IPS-15b (cell line): ENCODE data around the gene PLA2G6.

Source experiments
- H3K27me3 ChIP-seq: one replicate; pipeline ENCODE4 v1.6.1; 2013; ENCODE audit warnings: low read length; ENCODE audit not compliant: control insufficient read depth, insufficient read depth
- H3K36me3 ChIP-seq: one replicate; pipeline ENCODE4 v1.6.1; 2013; ENCODE audit warnings: low read length; ENCODE audit not compliant: control insufficient read depth, insufficient read depth
- H3K4me1 ChIP-seq: one replicate; pipeline ENCODE4 v1.6.1; 2013; ENCODE audit warnings: mild to moderate bottlenecking, low read length; ENCODE audit not compliant: control insufficient read depth, insufficient read depth
- H3K4me3 ChIP-seq: one replicate; pipeline ENCODE4 v1.5.1; 2013; ENCODE audit warnings: low read depth, low read length
- H3K9ac ChIP-seq: one replicate; pipeline ENCODE4 v1.6.1; 2013; ENCODE audit warnings: low read depth, mild to moderate bottlenecking, low read length
- H3K9me3 ChIP-seq: one replicate; pipeline ENCODE4 v1.6.1; 2013; ENCODE audit warnings: mild to moderate bottlenecking, low read length; ENCODE audit not compliant: control insufficient read depth, insufficient read depth

Gene PLA2G6

GRCh38 chr22:38199826-38200559 lies 18.4 kb upstream of the PLA2G6 start:
- Histone ChIP-seq H3K27me3 (peaks cover 28% of the 10 kb centered on the region), H3K4me1 (peaks cover 4% of the 10 kb centered on the region), H3K9ac (no peak overlapping the region), H3K4me3 (no peak overlapping the region), H3K9me3 (no peaks in the 10 kb centered on the region), H3K36me3 (no peaks in the 10 kb centered on the region)

DNA sequence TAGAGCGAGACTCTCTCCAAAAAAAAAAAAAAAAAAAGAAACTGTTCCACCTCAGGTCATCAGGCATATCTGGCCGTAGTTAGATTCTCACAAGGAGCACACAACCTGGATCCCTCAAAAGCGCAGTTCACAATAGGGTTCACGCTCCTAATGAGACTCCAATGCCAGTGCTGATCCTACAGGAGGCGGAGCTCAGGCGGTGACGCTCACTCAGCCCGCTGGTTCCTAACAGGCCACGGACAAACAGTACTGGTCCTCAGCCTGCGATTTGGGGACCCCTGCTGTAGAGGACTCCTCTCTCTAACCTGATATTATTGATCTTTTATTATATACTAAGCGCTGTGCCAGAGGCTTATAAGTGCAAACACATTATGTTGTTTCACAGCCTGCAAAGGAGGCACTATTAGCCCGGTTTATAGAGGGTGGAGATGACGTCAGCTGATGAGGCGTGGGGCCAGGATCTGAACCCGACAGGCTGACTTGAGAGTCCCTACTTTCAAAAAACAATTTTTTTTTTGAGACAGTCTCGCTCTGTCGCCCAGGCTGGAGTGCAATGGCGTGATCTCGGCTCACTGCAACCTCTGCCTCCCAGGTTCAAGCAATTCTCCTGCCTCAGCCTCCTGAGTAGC lies 15.3 kb upstream of the PLA2G6 start:
- Histone ChIP-seq H3K4me3 (no peak overlapping the region), H3K27me3 (peaks cover 28% of the 10 kb centered on the region), H3K36me3 (no peaks in the 10 kb centered on the region), H3K9me3 (no peaks in the 10 kb centered on the region), H3K4me1 (peaks cover 2% of the 10 kb centered on the region), H3K9ac (no peak overlapping the region)

GRCh38 chr22:38193580-38193979 lies 11.9 kb upstream of the PLA2G6 start:
- Histone ChIP-seq H3K36me3 (no peaks in the 10 kb centered on the region), H3K4me3 (no peak overlapping the region)

GRCh38 chr22:38192475-38192863 lies 10.8 kb upstream of the PLA2G6 start:
- H3K4me1 ChIP-seq, result no peaks in the 10 kb centered on the region
- H3K9me3 ChIP-seq, result no peaks in the 10 kb centered on the region
- H3K36me3 ChIP-seq, result no peaks in the 10 kb centered on the region
- H3K4me3 ChIP-seq, result no peak overlapping the region
- H3K27me3 ChIP-seq, result peaks cover 18% of the 10 kb centered on the region
- H3K9ac ChIP-seq, result no peak overlapping the region

More at GRCh38 chr22:38193580-38193979, 11.9 kb upstream of the PLA2G6 start:
- Histone ChIP-seq H3K9me3 (no peaks in the 10 kb centered on the region), H3K4me1 (no peaks in the 10 kb centered on the region), H3K27me3 (peaks cover 19% of the 10 kb centered on the region), H3K9ac (no peak overlapping the region)

DNA sequence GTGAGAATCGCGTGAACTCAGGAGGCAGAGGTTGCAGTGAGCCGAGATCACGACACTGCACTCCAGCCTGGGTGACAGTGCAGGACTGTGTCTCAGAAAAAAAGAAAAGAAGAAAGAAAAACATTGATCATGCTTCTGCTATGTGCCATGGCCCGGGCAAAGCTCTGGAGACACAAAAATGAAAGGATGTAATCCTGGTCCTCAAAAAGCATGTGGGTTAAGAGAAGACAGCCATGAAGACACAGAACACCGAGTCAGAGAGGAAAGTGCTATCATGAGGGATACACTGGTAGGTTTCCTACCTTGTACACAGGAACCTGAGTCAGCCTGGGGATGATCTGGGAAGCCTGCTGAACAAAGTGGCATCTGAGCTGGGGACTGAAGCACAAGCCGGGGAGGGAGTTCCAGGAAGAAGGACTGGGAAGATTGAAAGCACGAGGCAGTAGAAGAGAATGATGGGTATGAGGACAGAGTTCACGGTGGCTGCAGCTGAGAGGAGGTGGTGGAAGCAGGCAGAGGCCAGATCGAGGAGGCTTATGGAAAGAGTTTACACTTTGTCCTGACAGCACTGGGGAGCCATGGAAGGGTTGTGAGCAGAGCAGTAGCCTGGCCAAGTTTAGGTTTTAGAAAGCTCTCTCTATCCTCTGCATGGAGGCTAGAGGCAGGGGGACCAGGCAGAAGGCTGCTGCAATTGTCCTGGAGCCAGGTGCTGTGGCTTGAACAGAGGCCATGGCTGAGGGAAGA lies 10.3 kb upstream of the PLA2G6 start:
- Histone ChIP-seq H3K4me1 (no peaks in the 10 kb centered on the region), H3K36me3 (no peaks in the 10 kb centered on the region)

GRCh38 chr22:38191055-38191454 lies 9.4 kb upstream of the PLA2G6 start:
- H3K36me3 ChIP-seq, result no peaks in the 10 kb centered on the region
- H3K27me3 ChIP-seq, result peaks cover 18% of the 10 kb centered on the region
- H3K4me1 ChIP-seq, result no peaks in the 10 kb centered on the region
- H3K4me3 ChIP-seq, result no peak overlapping the region
- no peak overlapping the region for H3K9ac ChIP-seq
- H3K9me3 ChIP-seq, result no peaks in the 10 kb centered on the region

More for the DNA sequence above, 10.3 kb upstream of the PLA2G6 start:
- Histone ChIP-seq H3K9me3 (no peaks in the 10 kb centered on the region), H3K4me3 (no peak overlapping the region), H3K27me3 (peaks cover 18% of the 10 kb centered on the region), H3K9ac (no peak overlapping the region)

DNA sequence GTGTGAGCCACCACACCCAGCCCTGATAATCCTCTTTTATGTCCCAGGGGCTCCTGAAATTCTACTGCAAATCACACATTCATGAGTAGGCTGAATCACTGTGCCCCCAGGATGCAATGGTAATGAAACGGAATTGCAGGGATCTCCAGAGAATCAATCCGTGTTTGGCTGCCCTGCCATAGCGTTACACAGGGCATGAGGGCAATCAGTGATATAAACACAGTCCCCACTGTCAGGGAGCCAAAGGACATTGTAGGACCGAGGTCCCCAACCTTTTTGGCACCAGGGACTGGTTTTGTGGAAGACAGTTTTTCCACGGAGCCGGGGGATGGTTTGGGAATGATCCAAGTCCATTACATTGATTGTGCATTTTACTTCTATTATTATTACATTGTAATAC lies 9.0 kb upstream of the PLA2G6 start:
- Histone ChIP-seq H3K4me1 (no peaks in the 10 kb centered on the region), H3K36me3 (no peaks in the 10 kb centered on the region), H3K27me3 (peaks cover 18% of the 10 kb centered on the region), H3K9ac (no peak overlapping the region), H3K9me3 (no peaks in the 10 kb centered on the region), H3K4me3 (no peak overlapping the region)

- Histone ChIP-seq H3K4me3 (no peak overlapping the region), H3K9ac (no peak overlapping the region), H3K36me3 (no peaks in the 10 kb centered on the region), H3K9me3 (no peaks in the 10 kb centered on the region), H3K27me3 (peaks cover 18% of the 10 kb centered on the region), H3K4me1 (peaks cover 3% of the 10 kb centered on the region)
Observed at GRCh38 chr22:38189104-38189503, 7.5 kb upstream of the PLA2G6 start.

- peaks cover 3% of the 10 kb centered on the region for H3K4me1 ChIP-seq
- no peak overlapping the region for H3K9ac ChIP-seq
- H3K27me3 ChIP-seq, result peaks cover 14% of the 10 kb centered on the region
- H3K4me3 ChIP-seq, result no peak overlapping the region
- H3K9me3 ChIP-seq, result no peaks in the 10 kb centered on the region
- H3K36me3 ChIP-seq, result no peaks in the 10 kb centered on the region
Observed at GRCh38 chr22:38187413-38188212, 6.0 kb upstream of the PLA2G6 start.

GRCh38 chr22:38186429-38186828 lies 4.8 kb upstream of the PLA2G6 start:
- Histone ChIP-seq H3K27me3 (peaks cover 4% of the 10 kb centered on the region), H3K9ac (no peak overlapping the region), H3K9me3 (no peaks in the 10 kb centered on the region), H3K4me3 (no peak overlapping the region), H3K36me3 (no peaks in the 10 kb centered on the region), H3K4me1 (peaks cover 3% of the 10 kb centered on the region)

GRCh38 chr22:38184788-38185187 lies 3.2 kb upstream of the PLA2G6 start:
- Histone ChIP-seq H3K36me3 (no peaks in the 10 kb centered on the region), H3K4me1 (peaks cover 11% of the 10 kb centered on the region), H3K27me3 (no peaks in the 10 kb centered on the region), H3K9me3 (no peaks in the 10 kb centered on the region), H3K9ac (no peak overlapping the region), H3K4me3 (no peak overlapping the region)
